ENCODE measurements around the gene MICAL2. TPM values are rescaled to one million over a fixed set of nuclear protein-coding genes. Genes with fewer than 3 reads are reported as not detected.
A peak's percentile ranks its signal among the peaks of the same experiment; 100 is the strongest.

Gene MICAL2
- total and polyA plus RNA-seq, 2 of the 13 experiments (the other 11 are each of a cell fraction or from before 2014, with no cell fraction given): 0.78 to 1.1 TPM

- ChIA-PET POLR2A (no interaction called here), CTCF (ENCODE audit: low intra/inter-chr PET ratio, low total read pairs) (no interaction called here)
- peak overlapping the region; percentile 16 for H3K4me2 ChIP-seq (ENCODE audit: low read depth, low read length)
- FAIRE-seq (no peak), DNase-seq (ENCODE audit: low spot score) (peak; percentile 65), ATAC-seq (peak; percentile 36; the same call in 2 of the 3 replicates)
- WGBS (ENCODE audit: low lambda C conversion rate): 2% methylated on average over 3 of the region's 3 CpGs
- H3K27me3 ChIP-seq (ENCODE audit: control insufficient read depth in 1 of 2, insufficient read depth in 2 of 2, low read length in 2 of 2): no peaks in the 10 kb centered on the region
- TF ChIP-seq ZBTB7B (CRISPR knock-in tag; IDR thresholded peaks at IDR 0.05) (no peak), XRCC5 (optimal IDR thresholded peaks at IDR 0.05; ENCODE audit: low read length) (peak; percentile 50), RBAK (CRISPR knock-in tag; IDR thresholded peaks at IDR 0.05) (peak; percentile 90; the same call in 1 of the 2 replicates), ELF3 (CRISPR knock-in tag; IDR thresholded peaks at IDR 0.05) (0 out of 2 replicates have a peak, but pooled peaks have one; percentile 20), ZFX (CRISPR knock-in tag; IDR thresholded peaks at IDR 0.05; ENCODE audit: low read depth) (0 out of 2 replicates have a peak, but pooled peaks have one; percentile 19), NR0B2 (CRISPR knock-in tag; IDR thresholded peaks at IDR 0.05) (no peak), PAX8 (CRISPR knock-in tag; IDR thresholded peaks at IDR 0.05; ENCODE audit: borderline replicate concordance) (no peak), FOSL2 (CRISPR knock-in tag; IDR thresholded peaks at IDR 0.05) (peak; percentile 30; the same call in 1 of the 2 replicates), ZNF260 (CRISPR knock-in tag; IDR thresholded peaks at IDR 0.05; ENCODE audit: borderline replicate concordance, low read depth) (no peak), MNT (IDR thresholded peaks at IDR 0.05) (peak; percentile 34; the same call in 1 of the 2 replicates), SIX4 (CRISPR knock-in tag; IDR thresholded peaks at IDR 0.05) (no peak)
- intact Hi-C loops (cut with micrococcal nuclease; ENCODE audit: unreplicated experiment): no loop called here
- H3K4me1 ChIP-seq (ENCODE audit: insufficient read depth, low read length): peaks cover 37% of the 10 kb centered on the region
- H4K20me1 ChIP-seq (ENCODE audit: insufficient read depth, low read length): no peaks in the 10 kb centered on the region
- no peaks in the 10 kb centered on the region for H3K36me3 ChIP-seq (replicated peaks in 1 of 2; ENCODE audit: control insufficient read depth in 1 of 2, insufficient read depth in 2 of 2, low read length in 2 of 2)
- no TSS peak for BruUV-seq (replicated peaks)
- H3K79me2 ChIP-seq (ENCODE audit: insufficient read depth, low read length): no peaks in the 10 kb centered on the region
- H3K4me3 ChIP-seq (replicated peaks in 1 of 3; ENCODE audit: insufficient read depth in 1 of 3, low read depth in 2 of 3, low read length in 3 of 3): no peak overlapping the region
- H2AFZ ChIP-seq (ENCODE audit: low read length): no peak overlapping the region
- H3K9ac ChIP-seq (ENCODE audit: insufficient read depth, low read depth, low read length): no peak overlapping the region
- H3K27ac ChIP-seq (ENCODE audit: extremely low read length, insufficient read depth, low read length): no peak overlapping the region
- no peaks in the 10 kb centered on the region for H3K9me3 ChIP-seq (ENCODE audit: low read length)
- in situ Hi-C loops (cut with HindIII; ENCODE audit: extremely low pct_ligation_motif_present, low pct_unique_long_range_greater_than_20kb): no loop called here
These were observed 148.1 kb downstream of the MICAL2 start for GRCh38 chr11:12258451-12258850.
